Panc1 (cell line): ENCODE results near the gene PLXND1. TPM values are rescaled to one million over a fixed set of nuclear protein-coding genes. Genes with fewer than 3 reads are reported as not detected.
"Not testable (repeated sequence)": the region's sequence is repeated elsewhere in the genome, so short reads cannot be mapped to it uniquely, and the experiment has no call there.

Experiments used
- ATAC-seq: fragments of 200-7000 bp; cut with Tn5 transposase; 2 replicates; pipeline ENCODE4 v1.9.1; 2020; ENCODE audit warnings: mild to moderate bottlenecking, moderate library complexity
- BruUV-seq: library from RNA; stranded (reverse); fragments of 400-500 nt; replicated peaks from 2 replicates; lab custom pipeline; 2021; lab: Mats Ljungman, UMichigan
- CTCF ChIA-PET: fragments of 300-600 bp; sonication (Branson Sonifier 250); formaldehyde crosslinking; loops from one replicate; lab custom pipeline; 2022; ENCODE audit warnings: antibody characterized with exemption; lab: Charles Lee
- POLR2A ChIA-PET: fragments of 300-600 bp; sonication (Branson Sonifier 250); formaldehyde crosslinking; loops from one replicate; lab custom pipeline; 2022; ENCODE audit warnings: antibody characterized with exemption; lab: Charles Lee
- DNase-seq: peaks from one replicate; pipeline ENCODE4 v3.0.0-alpha.2; 2010; ENCODE audit warnings: low read depth, low spot score
- H3K27ac ChIP-seq: 2 replicates; pipeline ENCODE4 v1.5.1; 2011; ENCODE audit warnings: mild to moderate bottlenecking, low read length, inconsistent platforms
- H3K27me3 ChIP-seq: fragments of 200-500 bp; sonication (Bioruptor generic); 2 replicates; pipeline ENCODE4 v1.6.0; 2014; ENCODE audit warnings: low read length, inconsistent platforms; ENCODE audit not compliant: control insufficient read depth, insufficient read depth
- H3K36me3 ChIP-seq: fragments of 200-500 bp; sonication (Bioruptor generic); 2 replicates; pipeline ENCODE4 v1.5.1; 2014; ENCODE audit warnings: inconsistent platforms, mild to moderate bottlenecking, low read length, moderate library complexity; ENCODE audit not compliant: control insufficient read depth, insufficient read depth
- H3K4me1 ChIP-seq: 2 replicates; pipeline ENCODE4 v1.5.1; 2011; ENCODE audit warnings: inconsistent platforms, mild to moderate bottlenecking, low read length, moderate library complexity; ENCODE audit not compliant: control insufficient read depth, insufficient read depth
- H3K4me3 ChIP-seq, 2 experiments: 2 replicates each; pipeline ENCODE4 v1.5.1; 2011 to 2012; ENCODE audit warnings: low read depth in 2 of 2, low read length in 2 of 2, mild to moderate bottlenecking in 2 of 2, inconsistent platforms in 1 of 2, moderate library complexity in 1 of 2
- H3K9me3 ChIP-seq: fragments of 200-500 bp; sonication (Bioruptor generic); 2 replicates; pipeline ENCODE4 v1.5.1; 2014; ENCODE audit warnings: low read depth, mild to moderate bottlenecking, inconsistent platforms, low read length, moderate library complexity; ENCODE audit not compliant: control insufficient read depth, insufficient read depth
- CTCF ChIP-seq: fragments of 450-650 bp; IDR thresholded peaks from 2 replicates; pipeline ENCODE4 v1.5.1; 2017; ENCODE audit warnings: mild to moderate bottlenecking
- POLR2AphosphoS5 ChIP-seq: IDR thresholded peaks from 2 replicates; pipeline ENCODE4 v1.6.1; 2012; ENCODE audit warnings: mild to moderate bottlenecking, low read depth, low read length, moderate library complexity
- REST ChIP-seq, 2 experiments: IDR thresholded peaks; 2 replicates each; pipeline ENCODE4 v1.6.1; 2011 to 2012; ENCODE audit warnings: low read depth in 2 of 2, control low read depth in 1 of 2, low read length in 1 of 2, mild to moderate bottlenecking in 1 of 2, moderate library complexity in 1 of 2; ENCODE audit not compliant: insufficient read depth in 1 of 2
- SIN3A ChIP-seq: IDR thresholded peaks from 2 replicates; pipeline ENCODE4 v1.6.1; 2012; ENCODE audit warnings: low read depth, mild to moderate bottlenecking, low read length, moderate library complexity, borderline replicate concordance; ENCODE audit not compliant: insufficient read depth
- TCF7L2 ChIP-seq: IDR thresholded peaks from 2 replicates; pipeline ENCODE4 v1.6.1; 2011; ENCODE audit warnings: mild to moderate bottlenecking, low read depth, low read length, inconsistent platforms
- in situ Hi-C: cut with HindIII; loops from 2 replicates; pipeline ENCODE4 v1.10.0; 2016; ENCODE audit warnings: low sequenced_read_pairs, low pct_unique_long_range_greater_than_20kb
- intact Hi-C: fragments of 100-400 bp; cut with micrococcal nuclease; formaldehyde crosslinking; loops from one replicate; pipeline ENCODE4 v1.10.0; 2022; ENCODE audit not compliant: unreplicated experiment
- total RNA-seq: library from RNA; stranded (reverse); gene quantifications from one replicate; pipeline ENCODE4 v1.2.1, GENCODE V29; 2021; ENCODE audit not compliant: unreplicated experiment

Gene PLXND1
- total RNA-seq, 1 experiment from 2014 or later, result 248 TPM

- Histone ChIP-seq H3K36me3 (no peaks in the 10 kb centered on the region), H3K9me3 (no peaks in the 10 kb centered on the region), H3K4me1 (no peaks in the 10 kb centered on the region), H3K27me3 (no peaks in the 10 kb centered on the region), H3K27ac (no peak overlapping the region), H3K4me3 (no peak overlapping the region)
- BruUV-seq, result no TSS peak
- intact Hi-C loops (no loop called here), in situ Hi-C loops (no loop called here)
- DNase-seq (no peak), ATAC-seq (no peak)
- POLR2A ChIA-PET, result no interaction called here
- no peak for TF ChIP-seq CTCF
- TF ChIP-seq POLR2AphosphoS5, result no peak
- no peak for TF ChIP-seq REST (IDR thresholded peaks at IDR 0.05; ENCODE audit: insufficient read depth in 1 of 2, low read depth in 2 of 2, low read length in 1 of 2)
- TF ChIP-seq TCF7L2, result no peak
- no peak for TF ChIP-seq SIN3A
- CTCF ChIA-PET, result no interaction called here
These were observed 38.4 kb upstream of the PLXND1 start for GRCh38 chr3:129644836-129645235.

- H3K27ac ChIP-seq, H3K4me3 ChIP-seq, H3K4me1 ChIP-seq, H3K36me3 ChIP-seq, POLR2A ChIA-PET, BruUV-seq, in situ Hi-C loops, CTCF ChIA-PET, DNase-seq, intact Hi-C loops, ATAC-seq, H3K27me3 ChIP-seq, H3K9me3 ChIP-seq: not testable (repeated sequence)
These were observed 35.2 kb upstream of the PLXND1 start for GRCh38 chr3:129641567-129642260.

- not testable (repeated sequence) for DNase-seq, H3K36me3 ChIP-seq
These were observed 34.5 kb upstream of the PLXND1 start for GRCh38 chr3:129640985-129641384.

More at GRCh38 chr3:129640985-129641384, 34.5 kb upstream of the PLXND1 start:
- H3K9me3 ChIP-seq, H3K27ac ChIP-seq, H3K4me3 ChIP-seq, ATAC-seq, CTCF ChIA-PET, H3K27me3 ChIP-seq, POLR2A ChIA-PET, H3K4me1 ChIP-seq, BruUV-seq, intact Hi-C loops, in situ Hi-C loops: not testable (repeated sequence)
